ENCODE measurements around the gene AHRR. TPM values are rescaled to one million over a fixed set of nuclear protein-coding genes. Genes with fewer than 3 reads are reported as not detected.
"Not testable (repeated sequence)": the region's sequence is repeated elsewhere in the genome, so short reads cannot be mapped to it uniquely, and the experiment has no call there.

The AHRR gene
- total RNA-seq, 4 donors from 2014 or later, result 1.3 to 8.8 (median 1.5) TPM

- no peak overlapping the region for H3K27ac ChIP-seq
- no peak overlapping the region for H3K4me3 ChIP-seq
- H3K9me3 ChIP-seq, result no peaks in the 10 kb centered on the region
- H3K4me1 ChIP-seq, result no peaks in the 10 kb centered on the region
- no peaks in the 10 kb centered on the region for H3K36me3 ChIP-seq
- no peak for DNase-seq
- in situ Hi-C loops (cut with MboI; ENCODE audit: low pct_ligation_motif_present in 1 of 4, low pct_unique_long_range_greater_than_20kb in 1 of 4, low sequenced_read_pairs in 3 of 4), result no loop called here
- intact Hi-C loops (cut with DNase I; ENCODE audit: low total_unique reads), result no loop called here
- WGBS, 2 donors (ENCODE audit: low coverage in 1 of 2), result 71 to 73% methylated on average over 8 to 27 of the region's 29 CpGs
- TF ChIP-seq EP300 (IDR thresholded peaks at IDR 0.05; ENCODE audit: low read depth) (no peak), POLR2AphosphoS5 (IDR thresholded peaks at IDR 0.05) (no peak), POLR2A (IDR thresholded peaks at IDR 0.05) (no peak), CTCF (IDR thresholded peaks at IDR 0.05) (no peak)
- H3K27me3 ChIP-seq, result peaks cover 53% of the 10 kb centered on the region
Measured at GRCh38 chr5:485113-485945, 163.8 kb downstream of the AHRR start.

- intact Hi-C loops (cut with DNase I; ENCODE audit: low total_unique reads), result no loop called here
- H3K27me3 ChIP-seq, result peaks cover 48% of the 10 kb centered on the region
- no peaks in the 10 kb centered on the region for H3K9me3 ChIP-seq
- H3K27ac ChIP-seq, result no peak overlapping the region
- H3K4me1 ChIP-seq, result no peaks in the 10 kb centered on the region
- no peak for DNase-seq
- in situ Hi-C loops (cut with MboI; ENCODE audit: low pct_ligation_motif_present in 1 of 4, low pct_unique_long_range_greater_than_20kb in 1 of 4, low sequenced_read_pairs in 3 of 4), result no loop called here
- H3K36me3 ChIP-seq, result no peaks in the 10 kb centered on the region
- H3K4me3 ChIP-seq, result no peak overlapping the region
- 48% methylated on average over 21 of the region's 23 CpGs; no CpG with 5 or more reads in 1 of the 2 donors for WGBS, 2 donors (ENCODE audit: low coverage in 1 of 2)
- TF ChIP-seq POLR2A (IDR thresholded peaks at IDR 0.05), result no peak
- no peak for TF ChIP-seq POLR2AphosphoS5 (IDR thresholded peaks at IDR 0.05)
- TF ChIP-seq CTCF (IDR thresholded peaks at IDR 0.05), result no peak
- TF ChIP-seq EP300 (IDR thresholded peaks at IDR 0.05; ENCODE audit: low read depth), result no peak
Measured at GRCh38 chr5:485946-486491, 164.5 kb downstream of the AHRR start.

DNA sequence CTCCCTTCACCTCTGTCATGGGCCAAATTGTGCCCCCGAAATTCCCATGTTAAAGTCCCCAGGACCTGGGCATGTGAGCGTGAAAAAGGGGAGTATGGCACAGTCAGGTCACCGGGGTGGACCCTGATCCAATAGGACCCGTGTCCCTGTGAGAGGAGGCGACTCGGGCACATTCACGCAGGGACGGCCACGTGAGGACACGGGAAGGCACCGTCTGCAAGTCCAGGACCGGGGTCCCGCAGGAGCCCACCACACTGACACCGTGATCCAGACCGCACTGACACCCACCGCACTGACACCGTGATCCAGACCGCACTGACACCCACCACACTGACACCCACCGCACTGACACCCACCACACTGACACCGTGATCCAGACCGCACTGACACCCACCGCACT is 165.1 kb downstream of the AHRR start:
- H3K4me3 ChIP-seq; H3K36me3 ChIP-seq; in situ Hi-C loops (cut with MboI; ENCODE audit: low pct_ligation_motif_present in 1 of 4, low pct_unique_long_range_greater_than_20kb in 1 of 4, low sequenced_read_pairs in 3 of 4); DNase-seq; intact Hi-C loops (cut with DNase I; ENCODE audit: low total_unique reads); H3K9me3 ChIP-seq; H3K27ac ChIP-seq; H3K4me1 ChIP-seq: not testable (repeated sequence)
- H3K27me3 ChIP-seq, result peaks cover 42% of the 10 kb centered on the region
- 93% methylated on average over 17 of the region's 22 CpGs; no CpG with 5 or more reads in 1 of the 2 donors for WGBS, 2 donors (ENCODE audit: low coverage in 1 of 2)

Other genes starting within 250 kb of the AHRR start
- under 1 TPM in 3 of 4 donors, not detected in 1; under 0.01 to 0.40 (median under 0.01) TPM for gene PLEKHG4B, start 229.5 kb upstream of the AHRR start, total RNA-seq
- not detected for gene LRRC14B, start 130.2 kb upstream of the AHRR start, total RNA-seq
- 1 to 10 TPM; 1.2 to 4.9 (median 4.8) TPM for gene CCDC127, start 103.6 kb upstream of the AHRR start, total RNA-seq
- gene SDHA, start 103.4 kb upstream of the AHRR start, total RNA-seq, result 100 to 1,000 TPM; 155 to 471 (median 250) TPM
- gene PDCD6, start 50.1 kb upstream of the AHRR start, total RNA-seq, result 100 to 1,000 TPM in 1 of 4 donors, 10 to 100 TPM in 3; 85.3 to 112 (median 86.3) TPM
- 100 to 1,000 TPM in 1 of 4 donors, 10 to 100 TPM in 3; 69.9 to 240 (median 76.1) TPM for gene EXOC3, start 121.5 kb downstream of the AHRR start, total RNA-seq
- 100 to 1,000 TPM in 3 of 4 donors, 1 to 10 TPM in 1; 4.8 to 701 (median 183) TPM for gene SLC9A3, start 202.7 kb downstream of the AHRR start, total RNA-seq

Measured in transverse colon (tissue), 4 donors.